ENCODE measurements around the gene AIRE. TPM values are rescaled to one million over a fixed set of nuclear protein-coding genes. Genes with fewer than 3 reads are reported as not detected.

AIRE gene
- total and polyA plus RNA-seq, 4 donors = 0.10 to 1.1 (median 0.56) TPM

DNA sequence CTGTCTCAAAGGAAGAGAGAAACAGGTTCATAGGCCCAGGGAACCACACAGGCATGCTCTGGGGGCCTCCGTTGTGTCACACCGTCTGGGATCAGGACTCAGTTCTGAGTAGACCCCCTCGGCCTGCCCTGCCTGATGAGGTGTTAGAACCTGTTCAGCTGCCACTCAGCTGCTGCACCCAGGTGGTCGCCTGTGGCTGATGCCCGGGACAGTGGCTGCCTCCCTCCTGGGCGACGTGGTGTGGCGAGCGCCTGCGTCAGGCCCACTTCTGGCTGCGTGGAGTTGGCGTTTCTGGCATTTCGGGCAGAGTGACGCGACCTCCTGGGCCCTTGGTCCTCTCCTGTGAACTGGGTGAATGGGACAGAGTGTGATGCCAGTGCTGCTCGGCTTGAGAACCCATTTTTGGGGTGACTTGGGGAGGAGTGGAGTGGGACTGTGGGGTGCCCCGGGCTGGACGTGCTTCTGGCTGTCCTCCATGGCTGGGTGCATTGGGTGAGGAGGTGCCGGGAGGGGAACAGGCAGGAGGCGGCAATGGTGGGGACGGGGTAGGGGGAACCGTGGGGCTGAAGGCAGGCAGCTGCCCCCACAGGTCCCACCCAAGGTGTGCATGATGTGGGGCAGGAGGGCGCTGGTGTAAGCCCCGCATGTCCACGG lies 42.7 kb downstream of the AIRE start:
- Histone ChIP-seq H3K4me3 (ENCODE audit: low read depth, low read length) (no peak overlapping the region), H3K4me1 (ENCODE audit: control insufficient read depth, insufficient read depth, low read length) (peaks cover 18% of the 10 kb centered on the region), H3K9me3 (ENCODE audit: control insufficient read depth, insufficient read depth, low read length) (no peaks in the 10 kb centered on the region), H3K36me3 (ENCODE audit: control insufficient read depth, insufficient read depth, low read length) (peaks cover 96% of the 10 kb centered on the region), H3K27me3 (ENCODE audit: control insufficient read depth, insufficient read depth, low read length) (no peaks in the 10 kb centered on the region), H3K27ac (ENCODE audit: low read depth, low read length) (no peak overlapping the region)
- DNase-seq (ENCODE audit: low read depth in 4 of 6, low spot score in 6 of 6) = no peak
- 90% methylated on average over 24 of the region's 25 CpGs for WGBS (ENCODE audit: insufficient coverage)

DNA sequence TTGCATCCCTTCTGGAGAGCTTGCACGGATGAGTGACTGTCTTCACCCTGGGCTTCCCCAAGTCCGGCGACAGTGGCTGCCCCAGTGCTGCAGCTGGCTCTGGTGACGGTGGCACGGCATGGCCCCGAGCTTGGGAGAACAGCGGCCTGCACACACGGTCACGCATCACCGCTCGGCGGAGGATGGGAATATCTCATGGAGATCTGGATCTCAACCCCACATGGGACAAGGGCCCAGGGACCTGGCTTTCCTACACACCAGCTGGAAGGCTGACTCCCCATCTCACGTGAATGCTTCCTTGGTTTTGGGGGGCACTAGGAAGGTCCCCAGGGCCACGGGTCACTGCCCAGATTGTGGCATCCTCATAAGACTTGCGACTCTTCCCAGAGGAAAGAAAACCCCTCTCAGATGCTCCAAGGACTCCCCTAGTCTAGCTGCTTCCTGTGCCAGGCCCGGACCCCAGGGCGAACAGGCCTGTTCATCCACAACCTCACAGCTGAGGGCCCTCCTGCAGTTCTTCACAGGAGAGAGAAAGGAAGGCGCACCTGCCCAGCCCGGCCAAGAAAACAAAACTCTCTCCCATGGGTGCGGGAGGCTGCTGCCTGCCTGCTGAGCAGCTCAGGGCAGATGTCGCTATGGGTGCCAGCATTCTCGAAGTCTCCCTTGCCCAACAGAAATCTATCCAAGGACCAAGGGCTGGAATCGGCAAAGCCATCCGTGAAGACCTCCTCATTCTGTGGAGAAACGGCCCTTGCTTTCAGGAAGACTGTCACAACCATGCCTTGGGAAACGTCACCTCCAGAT lies 43.6 kb downstream of the AIRE start:
- WGBS (ENCODE audit: insufficient coverage) = 76% methylated on average over 24 of the region's 26 CpGs
- DNase-seq (ENCODE audit: low read depth in 4 of 6, low spot score in 6 of 6) = no peak
- no peaks in the 10 kb centered on the region for H3K27me3 ChIP-seq (ENCODE audit: control insufficient read depth, insufficient read depth, low read length)

GRCh38 chr21:44329971-44330681 lies 44.5 kb downstream of the AIRE start:
- H3K27me3 ChIP-seq (ENCODE audit: control insufficient read depth, insufficient read depth, low read length) = no peaks in the 10 kb centered on the region
- H3K27ac ChIP-seq (ENCODE audit: low read depth, low read length) = no peak overlapping the region
- no peak overlapping the region for H3K4me3 ChIP-seq (ENCODE audit: low read depth, low read length)
- no peak for DNase-seq (ENCODE audit: low read depth in 4 of 6, low spot score in 6 of 6)
- H3K36me3 ChIP-seq (ENCODE audit: control insufficient read depth, insufficient read depth, low read length) = peaks cover 94% of the 10 kb centered on the region
- no peaks in the 10 kb centered on the region for H3K9me3 ChIP-seq (ENCODE audit: control insufficient read depth, insufficient read depth, low read length)
- 88% methylated on average over 42 of the region's 44 CpGs for WGBS (ENCODE audit: insufficient coverage)
- H3K4me1 ChIP-seq (ENCODE audit: control insufficient read depth, insufficient read depth, low read length) = peaks cover 24% of the 10 kb centered on the region

More for the DNA sequence above, 43.6 kb downstream of the AIRE start:
- Histone ChIP-seq H3K27ac (ENCODE audit: low read depth, low read length) (no peak overlapping the region), H3K4me1 (ENCODE audit: control insufficient read depth, insufficient read depth, low read length) (peaks cover 24% of the 10 kb centered on the region), H3K36me3 (ENCODE audit: control insufficient read depth, insufficient read depth, low read length) (peaks cover 95% of the 10 kb centered on the region), H3K4me3 (ENCODE audit: low read depth, low read length) (no peak overlapping the region), H3K9me3 (ENCODE audit: control insufficient read depth, insufficient read depth, low read length) (no peaks in the 10 kb centered on the region)

DNA sequence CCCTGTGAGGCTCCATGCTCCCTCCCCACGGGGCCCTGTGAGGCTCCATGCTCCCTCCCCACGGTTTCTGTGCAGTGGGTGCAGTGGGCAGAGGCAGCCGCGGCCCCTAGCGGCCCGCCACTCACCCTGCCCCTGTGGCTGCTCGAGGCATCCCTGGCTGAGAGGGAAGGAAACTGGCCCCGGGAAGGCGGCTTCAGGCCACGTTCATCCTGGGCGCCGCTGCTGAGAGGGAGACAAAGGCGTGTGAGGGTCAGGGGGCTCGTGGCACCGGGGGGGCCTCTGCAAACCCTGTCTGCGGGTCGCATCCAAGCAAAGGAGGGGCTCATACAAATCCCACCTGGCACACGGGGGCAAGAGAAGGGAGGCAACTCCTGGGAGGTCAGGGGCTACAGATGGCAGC lies 45.0 kb downstream of the AIRE start:
- H3K27ac ChIP-seq (ENCODE audit: low read depth, low read length) = no peak overlapping the region

DNA sequence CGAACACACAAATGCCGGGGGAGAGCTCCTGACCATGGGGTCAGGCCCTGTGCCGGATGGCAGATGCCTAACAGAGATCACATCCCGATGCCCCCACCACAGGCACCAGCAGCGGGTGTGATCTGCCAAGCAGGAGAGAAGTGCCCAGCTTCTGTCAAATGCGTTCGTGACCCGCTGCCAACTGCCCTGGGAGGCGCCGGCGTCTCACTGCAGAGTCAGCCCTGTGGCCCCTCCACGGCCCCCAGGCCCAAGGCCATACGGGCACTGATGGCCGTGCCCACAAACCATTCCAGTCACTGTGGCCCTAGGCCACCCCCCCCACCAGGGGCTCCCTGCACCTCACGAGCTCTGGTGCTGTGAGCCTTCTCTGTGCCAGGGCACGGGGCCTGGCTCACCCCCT lies 45.5 kb downstream of the AIRE start:
- no peak overlapping the region for H3K27ac ChIP-seq (ENCODE audit: low read depth, low read length)
- H3K27me3 ChIP-seq (ENCODE audit: control insufficient read depth, insufficient read depth, low read length) = no peaks in the 10 kb centered on the region
- no peak for DNase-seq (ENCODE audit: low read depth in 4 of 6, low spot score in 6 of 6)

More for the DNA sequence above, 45.0 kb downstream of the AIRE start:
- Histone ChIP-seq H3K36me3 (ENCODE audit: control insufficient read depth, insufficient read depth, low read length) (peaks cover 94% of the 10 kb centered on the region), H3K9me3 (ENCODE audit: control insufficient read depth, insufficient read depth, low read length) (no peaks in the 10 kb centered on the region), H3K4me1 (ENCODE audit: control insufficient read depth, insufficient read depth, low read length) (peaks cover 28% of the 10 kb centered on the region), H3K4me3 (ENCODE audit: low read depth, low read length) (no peak overlapping the region), H3K27me3 (ENCODE audit: control insufficient read depth, insufficient read depth, low read length) (no peaks in the 10 kb centered on the region)
- DNase-seq (ENCODE audit: low read depth in 4 of 6, low spot score in 6 of 6) = no peak
- 79% methylated on average over 18 of the region's 18 CpGs for WGBS (ENCODE audit: insufficient coverage)

DNA sequence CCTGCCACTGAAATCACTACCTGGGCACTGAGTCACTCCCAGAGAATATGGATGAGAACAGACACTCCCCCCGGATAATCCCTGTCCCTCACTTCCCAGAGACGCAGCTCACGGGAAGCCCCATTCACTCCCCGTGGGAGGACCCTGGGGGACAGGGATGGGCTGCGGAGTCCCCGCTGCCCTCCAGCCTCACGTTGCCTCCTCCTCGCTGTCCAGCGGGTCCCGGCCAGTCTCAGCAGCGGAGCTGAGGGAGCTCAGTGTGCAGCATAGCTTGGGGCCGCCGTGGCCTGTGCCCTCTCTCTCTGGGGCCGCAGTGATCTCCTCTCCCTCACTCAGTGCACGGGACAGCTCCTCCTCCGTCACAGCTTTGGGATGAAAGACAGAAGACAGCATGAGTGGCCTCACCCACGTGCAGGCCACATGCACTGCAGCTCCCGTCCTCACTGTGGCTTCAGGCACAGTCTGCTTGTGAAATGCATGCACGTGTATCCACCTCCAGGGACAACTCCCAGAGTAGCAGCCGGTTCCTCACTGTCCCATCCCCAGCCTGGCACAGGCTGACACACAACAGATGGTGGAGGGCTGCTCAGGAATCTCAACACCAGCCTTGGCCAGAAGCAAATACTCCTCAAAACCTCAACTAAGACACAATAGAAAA lies 46.1 kb downstream of the AIRE start:
- H3K4me3 ChIP-seq (ENCODE audit: low read depth, low read length) = no peak overlapping the region
- WGBS (ENCODE audit: insufficient coverage) = 78% methylated on average over 19 of the region's 20 CpGs
- peaks cover 32% of the 10 kb centered on the region for H3K4me1 ChIP-seq (ENCODE audit: control insufficient read depth, insufficient read depth, low read length)
- no peak overlapping the region for H3K27ac ChIP-seq (ENCODE audit: low read depth, low read length)
- H3K36me3 ChIP-seq (ENCODE audit: control insufficient read depth, insufficient read depth, low read length) = peaks cover 92% of the 10 kb centered on the region
- H3K27me3 ChIP-seq (ENCODE audit: control insufficient read depth, insufficient read depth, low read length) = no peaks in the 10 kb centered on the region
- DNase-seq (ENCODE audit: low read depth in 4 of 6, low spot score in 6 of 6) = peak in 2 of 6 donors; percentile 62 to 70
- H3K9me3 ChIP-seq (ENCODE audit: control insufficient read depth, insufficient read depth, low read length) = no peaks in the 10 kb centered on the region

More for the DNA sequence above, 45.5 kb downstream of the AIRE start:
- Histone ChIP-seq H3K4me3 (ENCODE audit: low read depth, low read length) (no peak overlapping the region), H3K36me3 (ENCODE audit: control insufficient read depth, insufficient read depth, low read length) (peaks cover 94% of the 10 kb centered on the region), H3K4me1 (ENCODE audit: control insufficient read depth, insufficient read depth, low read length) (peaks cover 30% of the 10 kb centered on the region), H3K9me3 (ENCODE audit: control insufficient read depth, insufficient read depth, low read length) (no peaks in the 10 kb centered on the region)
- 86% methylated on average over 16 of the region's 16 CpGs for WGBS (ENCODE audit: insufficient coverage)

GRCh38 chr21:44332383-44332782 lies 46.7 kb downstream of the AIRE start:
- DNase-seq (ENCODE audit: low read depth in 4 of 6, low spot score in 6 of 6) = no peak
- Histone ChIP-seq H3K36me3 (ENCODE audit: control insufficient read depth, insufficient read depth, low read length) (peaks cover 85% of the 10 kb centered on the region), H3K27ac (ENCODE audit: low read depth, low read length) (no peak overlapping the region)

DNA sequence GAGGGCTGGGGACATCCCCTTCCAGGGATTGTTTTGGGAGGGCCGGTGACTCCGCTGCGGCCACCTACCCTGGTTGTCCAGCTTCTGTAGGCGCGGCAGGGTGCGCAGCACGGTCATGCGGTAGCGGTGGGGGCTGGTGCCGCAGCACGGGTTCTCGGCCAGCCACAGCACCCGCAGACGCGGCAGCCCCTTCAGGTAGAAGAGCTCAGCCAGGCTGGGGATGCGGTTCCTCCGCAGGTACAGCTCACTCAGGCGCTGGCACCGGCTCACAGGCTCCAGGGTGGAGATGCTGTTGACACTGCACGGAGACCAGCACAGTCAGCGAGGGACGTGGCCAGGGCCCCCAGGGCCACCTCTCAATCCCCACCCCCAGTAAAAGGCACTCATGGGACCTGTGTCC lies 47.3 kb downstream of the AIRE start:
- 96% methylated on average over 21 of the region's 22 CpGs for WGBS (ENCODE audit: insufficient coverage)
- no peak overlapping the region for H3K27ac ChIP-seq (ENCODE audit: low read depth, low read length)
- no peaks in the 10 kb centered on the region for H3K27me3 ChIP-seq (ENCODE audit: control insufficient read depth, insufficient read depth, low read length)
- H3K4me3 ChIP-seq (ENCODE audit: low read depth, low read length) = no peak overlapping the region
- H3K4me1 ChIP-seq (ENCODE audit: control insufficient read depth, insufficient read depth, low read length) = peaks cover 36% of the 10 kb centered on the region
- no peak for DNase-seq (ENCODE audit: low read depth in 4 of 6, low spot score in 6 of 6)
- H3K36me3 ChIP-seq (ENCODE audit: control insufficient read depth, insufficient read depth, low read length) = peaks cover 80% of the 10 kb centered on the region
- H3K9me3 ChIP-seq (ENCODE audit: control insufficient read depth, insufficient read depth, low read length) = no peaks in the 10 kb centered on the region

More at GRCh38 chr21:44332383-44332782, 46.7 kb downstream of the AIRE start:
- peaks cover 35% of the 10 kb centered on the region for H3K4me1 ChIP-seq (ENCODE audit: control insufficient read depth, insufficient read depth, low read length)
- no peaks in the 10 kb centered on the region for H3K9me3 ChIP-seq (ENCODE audit: control insufficient read depth, insufficient read depth, low read length)
- H3K27me3 ChIP-seq (ENCODE audit: control insufficient read depth, insufficient read depth, low read length) = no peaks in the 10 kb centered on the region
- H3K4me3 ChIP-seq (ENCODE audit: low read depth, low read length) = no peak overlapping the region
- WGBS (ENCODE audit: insufficient coverage) = 83% methylated on average over 17 of the region's 17 CpGs

Measured in spinal cord (tissue), 10 donors.